ENCODE measurements around the gene LSM7. TPM values are rescaled to one million over a fixed set of nuclear protein-coding genes. Genes with fewer than 3 reads are reported as not detected.

Gene LSM7
- total and polyA plus RNA-seq, 2 of the 13 experiments (the other 11 are each of a cell fraction or from before 2014, with no cell fraction given), result 140 to 205 TPM

- no peak for TF ChIP-seq TRIM22 (IDR thresholded peaks at IDR 0.05)
- no peak for TF ChIP-seq TEAD2 (CRISPR knock-in tag; IDR thresholded peaks at IDR 0.05)
- TF ChIP-seq ZMYM3 (CRISPR knock-in tag; IDR thresholded peaks at IDR 0.05), result no peak
- TF ChIP-seq ZNF83 (CRISPR knock-in tag; IDR thresholded peaks at IDR 0.05; ENCODE audit: borderline replicate concordance), result no peak
- no peak for TF ChIP-seq NAIF1 (CRISPR knock-in tag; IDR thresholded peaks at IDR 0.05; ENCODE audit: borderline replicate concordance)
- TF ChIP-seq PBX3 (CRISPR knock-in tag; IDR thresholded peaks at IDR 0.05; ENCODE audit: borderline replicate concordance), result no peak
- peak; percentile 22; the same call in 1 of the 2 replicates for TF ChIP-seq ZBTB2 (CRISPR knock-in tag; IDR thresholded peaks at IDR 0.05; ENCODE audit: low read depth)
- no peak for TF ChIP-seq HMGA1 (CRISPR knock-in tag; conservative IDR thresholded peaks at IDR 0.05)
- no peak for TF ChIP-seq ZBED4 (CRISPR knock-in tag; IDR thresholded peaks at IDR 0.05; ENCODE audit: borderline replicate concordance)
- TF ChIP-seq RBM22 (optimal IDR thresholded peaks at IDR 0.05; ENCODE audit: low read length), result no peak
- no peak for TF ChIP-seq ZBTB49 (CRISPR knock-in tag; IDR thresholded peaks at IDR 0.05; ENCODE audit: borderline replicate concordance)
- TF ChIP-seq PTBP1 (IDR thresholded peaks at IDR 0.05; ENCODE audit: low read depth, low read length, poor library complexity, severe bottlenecking), result no peak
- peak; percentile 34; the same call in 1 of the 2 replicates for TF ChIP-seq PPARG (CRISPR knock-in tag; conservative IDR thresholded peaks at IDR 0.05)
- TF ChIP-seq ZBTB1 (CRISPR knock-in tag; IDR thresholded peaks at IDR 0.05; ENCODE audit: borderline replicate concordance), result no peak
Observed at GRCh38 chr19:2328401-2329148, at the start of gene LSM7, which contains the start of gene SPPL2B (continued).

All from HepG2 (cell line).